Small intestine (tissue), 7 donors: ENCODE results near the gene BAZ2B. TPM values are rescaled to one million over a fixed set of nuclear protein-coding genes. Genes with fewer than 3 reads are reported as not detected.

Experiments
- DNase-seq, 2 donors: peaks; one replicate each; pipeline versions ENCODE4 v3.0.0 to v3.0.0-alpha.2; 2013
- FAIRE-seq: peaks from 2 replicates; lab custom pipeline; 2012; peaks lifted over from hg19 to GRCh38; lab: Jason Lieb, UNC
- H3K27ac ChIP-seq, 3 donors: one replicate each; pipeline ENCODE4 v1.5.1; 2013; ENCODE audit warnings: low read length in 2 of 3, mild to moderate bottlenecking in 2 of 3, control low read depth in 1 of 3, inconsistent platforms in 1 of 3, low read depth in 1 of 3, moderate library complexity in 1 of 3
- H3K27me3 ChIP-seq, 3 donors: one replicate each; pipeline ENCODE4 v1.6.1; 2013; ENCODE audit warnings: low read length in 3 of 3, inconsistent platforms in 1 of 3; ENCODE audit not compliant: control insufficient read depth in 3 of 3, insufficient read depth in 3 of 3
- H3K36me3 ChIP-seq, 3 donors: one replicate each; pipeline ENCODE4 v1.6.1; 2013; ENCODE audit warnings: low read length in 3 of 3, inconsistent platforms in 1 of 3, low read depth in 1 of 3, mild to moderate bottlenecking in 1 of 3, moderate library complexity in 1 of 3; ENCODE audit not compliant: control insufficient read depth in 3 of 3, insufficient read depth in 2 of 3
- H3K4me1 ChIP-seq, 3 donors: one replicate each; pipeline ENCODE4 v1.6.1; 2013; ENCODE audit warnings: low read length in 2 of 3, inconsistent platforms in 1 of 3, low read depth in 1 of 3, mild to moderate bottlenecking in 1 of 3, moderate library complexity in 1 of 3; ENCODE audit not compliant: control insufficient read depth in 3 of 3, insufficient read depth in 2 of 3
- H3K4me3 ChIP-seq, 3 donors: one replicate each; pipeline ENCODE4 v1.5.1; 2013; ENCODE audit warnings: low read length in 3 of 3, control low read depth in 1 of 3, inconsistent platforms in 1 of 3, low read depth in 1 of 3, mild to moderate bottlenecking in 1 of 3, moderate library complexity in 1 of 3
- H3K9me3 ChIP-seq, 2 donors: one replicate each; pipeline ENCODE4 v1.6.1; 2013; ENCODE audit warnings: low read depth in 1 of 2, low read length in 1 of 2; ENCODE audit not compliant: control insufficient read depth in 2 of 2, insufficient read depth in 1 of 2
- WGBS, 3 donors: extraction: QIAGEN DNeasy Blood & Tissue Kit; methylation state at CpG; one replicate each; pipeline ENCODE4 v1.1.7; 2013; 5-methylcytosine and 5-hydroxymethylcytosine counted together
- polyA plus RNA-seq, 4 donors: library from polyadenylated mRNA; stranded (reverse) in 3 of 4; unstranded in 1 of 4; fragments of 200-250 nt in 3 of 4; fragments of 120-200 nt in 1 of 4; gene quantifications; one replicate each; pipeline versions ENCODE4 v1.2.1 to v1.2.3, GENCODE V29; 2013
- donor health status: healthy with polysubstance abuse.
- donor health status: control.
- donor health status: control.
- donor health status: Bipolar disorder and iron deficiency.
- donor health status: healthy.

BAZ2B gene
- polyA plus RNA-seq, 4 donors, result 12.2 to 53.2 (median 16.0) TPM

DNA sequence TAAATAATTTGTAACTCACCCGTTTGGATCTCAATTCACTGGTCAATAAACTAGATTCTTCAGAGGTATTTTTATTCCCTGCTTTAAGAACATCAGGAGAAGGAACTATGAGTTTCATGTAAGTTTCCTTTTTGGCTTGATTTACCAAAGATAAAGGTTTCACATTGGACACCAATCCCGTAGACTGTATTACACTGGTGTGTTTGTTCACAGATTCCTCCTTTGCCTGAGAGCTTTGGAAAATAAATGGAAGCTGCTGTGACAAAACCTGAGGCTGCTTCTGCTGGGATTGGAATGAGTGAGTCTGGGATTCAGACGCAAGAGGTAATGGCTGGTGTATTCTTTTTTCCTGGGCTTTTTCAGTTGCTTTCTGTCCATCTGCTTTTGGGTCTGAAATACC lies 178.1 kb downstream of the BAZ2B start:
- Histone ChIP-seq H3K36me3 (peaks cover 3 to 24% (median 6%) of the 10 kb centered on the region in 3 donors), H3K4me3 (no peak overlapping the region), H3K27me3 (no peaks in the 10 kb centered on the region), H3K4me1 (peaks cover 0 to 2% (median 0%) of the 10 kb centered on the region in 3 donors), H3K27ac (peak overlapping the region in 1 of 3 donors; percentile 7), H3K9me3 (no peaks in the 10 kb centered on the region)
- no peak for DNase-seq
- 90 to 93% (median 92%) methylated on average over 3 of the region's 3 CpGs for WGBS, 3 donors
- FAIRE-seq, result no peak

DNA sequence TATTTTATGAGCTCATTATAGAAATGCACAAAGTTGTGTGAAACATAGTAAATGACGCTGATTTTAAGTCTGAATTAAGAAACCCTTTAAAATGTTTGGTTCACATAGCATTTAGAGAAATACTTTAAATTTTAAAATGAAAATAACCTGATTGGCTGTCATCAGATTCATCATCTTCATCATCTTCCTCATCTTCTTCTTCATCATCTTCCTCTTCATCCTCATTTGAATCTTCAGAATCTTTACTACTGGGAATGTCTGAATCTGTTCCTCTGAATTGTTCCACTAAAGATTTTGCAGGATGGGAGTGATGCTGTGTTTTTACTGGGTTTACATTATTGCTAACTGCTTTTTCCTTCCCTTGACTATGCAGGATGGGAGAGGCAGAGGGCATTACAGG lies 183.7 kb downstream of the BAZ2B start:
- Histone ChIP-seq H3K9me3 (no peaks in the 10 kb centered on the region), H3K4me1 (no peaks in the 10 kb centered on the region), H3K27ac (no peak overlapping the region), H3K27me3 (no peaks in the 10 kb centered on the region), H3K4me3 (no peak overlapping the region), H3K36me3 (peaks cover 5 to 19% (median 10%) of the 10 kb centered on the region in 3 donors)
- WGBS, 3 donors, result 90 to 99% (median 98%) methylated on average over 1 of the region's 1 CpG
- DNase-seq (no peak), FAIRE-seq (no peak)

DNA sequence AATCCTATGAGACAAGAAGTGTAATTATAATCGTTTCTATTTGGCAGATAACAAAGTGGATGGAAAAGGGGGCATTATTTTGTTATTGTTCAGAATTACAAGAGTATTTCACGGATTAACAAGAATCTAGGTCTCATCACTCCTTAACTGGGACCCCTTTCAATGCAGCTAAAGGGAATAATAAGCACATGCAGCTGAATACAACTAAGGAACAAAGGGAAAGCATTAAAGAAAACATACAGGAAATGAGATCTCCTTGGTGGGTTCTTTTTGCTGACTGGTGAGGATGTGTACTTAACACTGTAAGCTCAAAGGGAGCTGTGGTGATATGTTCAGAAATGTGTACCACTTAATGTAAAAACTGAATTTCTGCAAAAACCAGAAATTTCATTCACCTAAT lies 189.3 kb downstream of the BAZ2B start:
- no peaks in the 10 kb centered on the region for H3K27me3 ChIP-seq
- no peaks in the 10 kb centered on the region for H3K9me3 ChIP-seq
- 75 to 77% (median 76%) methylated on average over 2 of the region's 2 CpGs for WGBS, 3 donors
- DNase-seq (no peak), FAIRE-seq (no peak)
- H3K27ac ChIP-seq, result no peak overlapping the region
- no peak overlapping the region for H3K4me3 ChIP-seq
- H3K36me3 ChIP-seq, result peaks cover 3 to 9% (median 9%) of the 10 kb centered on the region in 3 donors
- no peaks in the 10 kb centered on the region for H3K4me1 ChIP-seq

DNA sequence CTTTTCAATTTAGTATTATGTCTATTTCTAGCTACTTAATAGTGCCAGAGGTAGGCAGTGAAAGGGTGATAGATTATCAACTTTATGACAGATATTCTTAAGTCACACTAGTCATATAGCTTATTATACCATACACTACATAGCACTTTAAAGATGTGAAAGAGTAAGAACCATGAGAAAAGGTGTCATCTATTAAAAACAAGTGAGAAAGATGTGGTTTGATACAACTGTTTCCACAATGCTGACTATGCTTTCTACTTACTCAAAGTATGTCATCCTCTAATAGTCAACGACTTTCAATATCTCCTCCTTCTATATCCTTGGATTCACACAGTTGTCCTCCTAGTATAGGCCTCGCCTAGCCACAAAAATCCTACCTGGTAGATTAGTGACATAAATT lies 196.9 kb downstream of the BAZ2B start:
- 86 to 91% (median 89%) methylated on average over 2 of the region's 2 CpGs for WGBS, 3 donors
- FAIRE-seq, result no peak

DNA sequence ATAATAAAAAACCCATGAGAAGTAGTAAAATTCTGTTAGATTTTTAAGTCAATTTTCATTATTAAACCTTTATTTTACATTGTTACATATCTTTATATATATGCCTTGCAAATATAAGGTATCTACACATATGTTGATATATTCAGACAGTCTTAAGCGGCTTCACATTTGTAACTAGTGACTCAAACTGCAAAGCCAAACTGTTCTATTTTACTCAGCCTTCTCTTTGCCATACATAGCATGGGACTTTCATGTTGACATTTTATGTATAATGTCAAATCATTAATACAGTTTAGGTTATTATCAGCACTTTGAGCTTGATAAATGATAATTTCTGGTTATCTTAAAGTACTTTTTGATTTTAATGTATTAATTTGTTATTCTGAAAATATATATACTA lies 204.9 kb downstream of the BAZ2B start:
- H3K9me3 ChIP-seq, result no peaks in the 10 kb centered on the region
- H3K27me3 ChIP-seq, result no peaks in the 10 kb centered on the region
- H3K4me3 ChIP-seq, result no peak overlapping the region
- no peak overlapping the region for H3K27ac ChIP-seq
- peaks cover 6 to 27% (median 9%) of the 10 kb centered on the region in 3 donors for H3K36me3 ChIP-seq
- 81 to 93% (median 86%) methylated on average over 1 of the region's 1 CpG for WGBS, 3 donors
- no peak for DNase-seq
- H3K4me1 ChIP-seq, result no peaks in the 10 kb centered on the region
- FAIRE-seq, result no peak

More for the DNA sequence above, 196.9 kb downstream of the BAZ2B start:
- Histone ChIP-seq H3K36me3 (peaks cover 0 to 11% (median 3%) of the 10 kb centered on the region in 3 donors), H3K4me3 (no peak overlapping the region), H3K27ac (no peak overlapping the region), H3K27me3 (no peaks in the 10 kb centered on the region), H3K9me3 (no peaks in the 10 kb centered on the region), H3K4me1 (no peaks in the 10 kb centered on the region)
- DNase-seq, result no peak

DNA sequence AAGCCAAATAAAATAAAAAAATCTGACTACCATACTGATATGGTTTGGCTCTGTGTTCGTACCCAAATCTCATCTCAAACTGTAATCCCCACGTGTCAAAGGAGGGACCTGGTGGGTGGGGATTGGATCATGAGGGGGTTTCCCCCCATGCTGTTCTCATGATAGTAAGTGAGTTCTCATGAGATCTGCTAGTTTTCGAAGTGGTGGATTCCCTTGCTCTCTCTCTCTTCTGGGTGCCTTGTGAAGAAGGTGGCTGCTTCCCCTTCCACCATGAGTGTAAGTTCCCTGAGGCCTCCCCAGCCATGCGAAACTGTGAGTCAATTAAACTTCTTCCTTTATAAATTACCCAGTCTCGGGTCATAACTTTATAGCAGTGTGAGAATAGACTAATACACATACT lies 206.1 kb downstream of the BAZ2B start:
- Histone ChIP-seq H3K36me3 (peaks cover 9 to 29% (median 10%) of the 10 kb centered on the region in 3 donors), H3K9me3 (no peaks in the 10 kb centered on the region), H3K27ac (no peak overlapping the region), H3K4me1 (no peaks in the 10 kb centered on the region), H3K4me3 (no peak overlapping the region), H3K27me3 (no peaks in the 10 kb centered on the region)
- FAIRE-seq (no peak), DNase-seq (no peak)
- 72 to 88% (median 74%) methylated on average over 5 of the region's 5 CpGs for WGBS, 3 donors

GRCh38 chr2:159409116-159409800 lies 207.1 kb downstream of the BAZ2B start:
- 70 to 81% (median 72%) methylated on average over 3 of the region's 3 CpGs for WGBS, 3 donors
- FAIRE-seq (no peak), DNase-seq (no peak)
- H3K27me3 ChIP-seq, result no peaks in the 10 kb centered on the region
- no peak overlapping the region for H3K27ac ChIP-seq
- H3K4me3 ChIP-seq, result no peak overlapping the region
- no peaks in the 10 kb centered on the region for H3K4me1 ChIP-seq
- H3K9me3 ChIP-seq, result no peaks in the 10 kb centered on the region
- peaks cover 9 to 28% (median 10%) of the 10 kb centered on the region in 3 donors for H3K36me3 ChIP-seq

DNA sequence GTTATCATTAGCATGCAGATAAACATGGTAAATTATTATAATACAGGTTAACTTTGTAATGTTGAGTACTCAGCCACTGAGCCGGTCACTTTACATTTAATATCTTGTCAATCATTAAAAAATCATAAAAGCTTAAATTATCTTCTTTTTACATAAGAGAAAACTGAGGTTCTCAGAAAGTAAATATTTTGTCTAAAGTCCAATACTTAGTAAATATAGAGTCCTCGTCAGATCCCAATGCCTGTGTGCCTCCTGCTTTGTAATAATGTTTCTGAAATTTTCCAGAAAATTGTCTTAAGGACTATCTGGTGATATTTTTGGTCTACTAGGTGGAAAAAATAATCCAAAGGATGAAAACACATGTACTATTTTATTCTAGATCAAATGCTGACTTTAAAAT lies 213.6 kb downstream of the BAZ2B start:
- WGBS, 3 donors, result 78 to 87% (median 80%) methylated on average over 2 of the region's 2 CpGs
- FAIRE-seq, result no peak

More for the DNA sequence above, 213.6 kb downstream of the BAZ2B start:
- DNase-seq, result no peak
- H3K36me3 ChIP-seq, result peaks cover 3 to 11% (median 7%) of the 10 kb centered on the region in 3 donors
- no peak overlapping the region for H3K4me3 ChIP-seq
- no peaks in the 10 kb centered on the region for H3K27me3 ChIP-seq
- H3K9me3 ChIP-seq, result no peaks in the 10 kb centered on the region
- H3K27ac ChIP-seq, result no peak overlapping the region
- no peaks in the 10 kb centered on the region for H3K4me1 ChIP-seq
